ENCODE results near the gene RND3. TPM values are rescaled to one million over a fixed set of nuclear protein-coding genes. Genes with fewer than 3 reads are reported as not detected.

The RND3 gene
- total RNA-seq, 1 donor from 2014 or later, result 54.3 TPM

- H3K27ac Mint-ChIP-seq (ENCODE audit: unreplicated experiment), result no peak overlapping the region
- H3K36me3 Mint-ChIP-seq (ENCODE audit: low read depth), result no peaks in the 10 kb centered on the region
- no peaks in the 10 kb centered on the region for H3K4me1 Mint-ChIP-seq
- H3K27me3 Mint-ChIP-seq (ENCODE audit: low read depth), result no peaks in the 10 kb centered on the region
- DNase-seq (ENCODE audit: low read depth, low spot score), result no peak
- no peak for TF ChIP-seq CTCF (conservative IDR thresholded peaks at IDR 0.05)
- H3K4me3 Mint-ChIP-seq, result no peak overlapping the region
- peaks cover 3% of the 10 kb centered on the region for H3K9me3 Mint-ChIP-seq
Observed at GRCh38 chr2:150507071-150507470, 19.6 kb upstream of the RND3 start.

GRCh38 chr2:150505178-150505577 lies 17.7 kb upstream of the RND3 start:
- Mint-ChIP-seq H3K27ac (ENCODE audit: unreplicated experiment) (no peak overlapping the region), H3K36me3 (ENCODE audit: low read depth) (no peaks in the 10 kb centered on the region), H3K27me3 (ENCODE audit: low read depth) (no peaks in the 10 kb centered on the region), H3K4me1 (no peaks in the 10 kb centered on the region), H3K9me3 (peaks cover 3% of the 10 kb centered on the region), H3K4me3 (no peak overlapping the region)
- DNase-seq (ENCODE audit: low read depth, low spot score), result no peak
- no peak for TF ChIP-seq CTCF (conservative IDR thresholded peaks at IDR 0.05)

- Mint-ChIP-seq H3K27ac (ENCODE audit: unreplicated experiment) (no peak overlapping the region), H3K4me1 (no peaks in the 10 kb centered on the region), H3K4me3 (no peak overlapping the region), H3K27me3 (ENCODE audit: low read depth) (no peaks in the 10 kb centered on the region), H3K9me3 (peaks cover 5% of the 10 kb centered on the region), H3K36me3 (ENCODE audit: low read depth) (peaks cover 4% of the 10 kb centered on the region)
- DNase-seq (ENCODE audit: low read depth, low spot score), result no peak
- TF ChIP-seq CTCF (conservative IDR thresholded peaks at IDR 0.05), result no peak
Observed at GRCh38 chr2:150495993-150496627, 8.6 kb upstream of the RND3 start.

GRCh38 chr2:150495001-150495400 lies 7.5 kb upstream of the RND3 start:
- Mint-ChIP-seq H3K36me3 (ENCODE audit: low read depth) (peaks cover 4% of the 10 kb centered on the region), H3K9me3 (peaks cover 5% of the 10 kb centered on the region), H3K4me3 (no peak overlapping the region), H3K27ac (ENCODE audit: unreplicated experiment) (no peak overlapping the region), H3K4me1 (no peaks in the 10 kb centered on the region), H3K27me3 (ENCODE audit: low read depth) (no peaks in the 10 kb centered on the region)
- TF ChIP-seq CTCF (conservative IDR thresholded peaks at IDR 0.05), result no peak
- DNase-seq (ENCODE audit: low read depth, low spot score), result no peak

GRCh38 chr2:150494234-150494945 lies 6.9 kb upstream of the RND3 start:
- Mint-ChIP-seq H3K9me3 (peaks cover 2% of the 10 kb centered on the region), H3K4me3 (no peak overlapping the region), H3K27ac (ENCODE audit: unreplicated experiment) (no peak overlapping the region), H3K4me1 (no peaks in the 10 kb centered on the region), H3K36me3 (ENCODE audit: low read depth) (peaks cover under 1% of the 10 kb centered on the region), H3K27me3 (ENCODE audit: low read depth) (no peaks in the 10 kb centered on the region)
- TF ChIP-seq CTCF (conservative IDR thresholded peaks at IDR 0.05), result no peak
- no peak for DNase-seq (ENCODE audit: low read depth, low spot score)

Measured in neural crest cell (in vitro differentiated cells).